Measurements from ENCODE around the gene TMEM178B. TPM values are rescaled to one million over a fixed set of nuclear protein-coding genes. Genes with fewer than 3 reads are reported as not detected.
"Not testable (repeated sequence)": the region's sequence is repeated elsewhere in the genome, so short reads cannot be mapped to it uniquely, and the experiment has no call there.

Gene TMEM178B
- total RNA-seq, 1 donor from 2014 or later, result 0.52 TPM

DNA sequence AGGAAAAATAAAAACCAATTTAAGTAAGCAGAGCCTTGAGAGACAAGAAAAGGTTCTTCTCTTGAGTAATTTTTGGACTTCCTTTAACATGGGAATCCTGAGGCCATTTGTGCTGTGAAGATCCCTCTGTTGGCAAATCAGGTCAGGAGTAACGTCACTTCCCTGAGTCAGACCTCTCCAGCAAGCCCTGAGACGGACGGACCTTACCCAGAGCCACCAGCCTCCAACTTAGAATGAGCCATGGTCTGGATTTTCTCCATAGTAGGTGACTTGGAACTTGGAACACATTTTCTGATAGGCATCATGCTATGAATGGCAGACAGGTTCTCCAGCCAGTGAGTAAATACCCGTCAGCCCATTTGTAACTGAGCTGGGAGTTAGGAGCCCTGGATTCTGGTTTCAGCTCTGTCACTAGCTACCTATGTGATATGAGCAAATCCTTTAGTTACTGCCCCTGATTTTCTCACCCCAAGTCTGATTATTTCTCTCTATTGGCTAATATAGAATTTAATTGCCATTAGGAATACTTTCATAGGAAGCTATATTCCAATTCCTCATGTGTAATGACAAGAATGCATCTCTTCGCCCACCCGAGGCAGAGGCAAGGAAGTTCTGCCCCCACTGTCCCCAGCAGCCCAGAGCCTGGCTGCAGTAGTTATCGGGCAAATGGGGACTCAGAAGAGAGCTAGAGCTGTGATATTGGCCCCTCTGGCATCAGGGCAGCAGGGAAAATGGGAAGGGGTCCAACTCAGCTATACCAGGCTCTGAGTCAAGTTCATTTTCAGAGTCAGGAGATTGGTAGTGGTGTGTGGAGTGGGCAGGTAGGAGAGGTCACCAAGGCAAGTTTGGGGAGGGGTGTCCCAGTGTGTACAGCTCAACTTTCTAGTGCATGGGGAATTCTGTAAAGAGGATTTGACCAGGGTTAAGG lies 323.6 kb downstream of the TMEM178B start:
- no peak overlapping the region for H3K4me3 ChIP-seq (ENCODE audit: low read length in 3 of 3)
- no peaks in the 10 kb centered on the region for H3K9me3 ChIP-seq (ENCODE audit: control insufficient read depth in 3 of 3, low read length in 3 of 3)
- peak overlapping the region in 1 of 3 donors; percentile 9 for H3K9ac ChIP-seq (ENCODE audit: low read depth in 1 of 3, low read length in 3 of 3)
- H3K4me1 ChIP-seq (ENCODE audit: control insufficient read depth in 3 of 3, insufficient read depth in 3 of 3, low read length in 3 of 3), result peaks cover 0 to 18% (median 6%) of the 10 kb centered on the region in 3 donors
- no peaks in the 10 kb centered on the region for H3K27me3 ChIP-seq (ENCODE audit: control insufficient read depth in 3 of 3, insufficient read depth in 3 of 3, low read length in 3 of 3)
- no peaks in the 10 kb centered on the region for H3K36me3 ChIP-seq (ENCODE audit: control insufficient read depth in 3 of 3, insufficient read depth in 3 of 3, low read length in 3 of 3)
- H3K27ac ChIP-seq (ENCODE audit: low read depth, low read length), result no peak overlapping the region

DNA sequence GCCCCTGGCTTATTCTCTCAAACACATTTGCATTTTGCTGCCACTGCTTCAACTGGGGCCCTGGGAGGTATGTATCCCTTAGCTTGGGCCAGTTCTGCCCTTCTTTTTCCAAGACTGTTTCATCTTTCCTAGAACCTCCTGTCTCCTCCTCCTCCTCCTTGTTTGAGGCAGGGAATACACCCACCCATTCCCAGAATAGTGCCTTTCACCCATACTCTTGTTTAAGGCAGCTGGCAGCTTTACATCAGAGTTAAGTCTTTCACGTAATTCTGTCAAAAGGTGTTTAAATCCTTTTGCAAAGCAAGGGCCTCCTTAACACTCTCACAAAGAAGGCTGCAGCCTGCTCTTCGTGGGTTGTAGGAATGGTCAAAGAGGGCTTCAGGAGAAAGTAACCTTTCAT lies 326.5 kb downstream of the TMEM178B start:
- Histone ChIP-seq H3K27me3 (ENCODE audit: control insufficient read depth in 3 of 3, insufficient read depth in 3 of 3, low read length in 3 of 3) (no peaks in the 10 kb centered on the region), H3K36me3 (ENCODE audit: control insufficient read depth in 3 of 3, insufficient read depth in 3 of 3, low read length in 3 of 3) (no peaks in the 10 kb centered on the region), H3K9me3 (ENCODE audit: control insufficient read depth in 3 of 3, low read length in 3 of 3) (no peaks in the 10 kb centered on the region), H3K4me3 (ENCODE audit: low read length in 3 of 3) (no peak overlapping the region), H3K4me1 (ENCODE audit: control insufficient read depth in 3 of 3, insufficient read depth in 3 of 3, low read length in 3 of 3) (peaks cover 0 to 18% (median 6%) of the 10 kb centered on the region in 3 donors), H3K9ac (ENCODE audit: low read depth in 1 of 3, low read length in 3 of 3) (no peak overlapping the region), H3K27ac (ENCODE audit: low read depth, low read length) (no peak overlapping the region)

DNA sequence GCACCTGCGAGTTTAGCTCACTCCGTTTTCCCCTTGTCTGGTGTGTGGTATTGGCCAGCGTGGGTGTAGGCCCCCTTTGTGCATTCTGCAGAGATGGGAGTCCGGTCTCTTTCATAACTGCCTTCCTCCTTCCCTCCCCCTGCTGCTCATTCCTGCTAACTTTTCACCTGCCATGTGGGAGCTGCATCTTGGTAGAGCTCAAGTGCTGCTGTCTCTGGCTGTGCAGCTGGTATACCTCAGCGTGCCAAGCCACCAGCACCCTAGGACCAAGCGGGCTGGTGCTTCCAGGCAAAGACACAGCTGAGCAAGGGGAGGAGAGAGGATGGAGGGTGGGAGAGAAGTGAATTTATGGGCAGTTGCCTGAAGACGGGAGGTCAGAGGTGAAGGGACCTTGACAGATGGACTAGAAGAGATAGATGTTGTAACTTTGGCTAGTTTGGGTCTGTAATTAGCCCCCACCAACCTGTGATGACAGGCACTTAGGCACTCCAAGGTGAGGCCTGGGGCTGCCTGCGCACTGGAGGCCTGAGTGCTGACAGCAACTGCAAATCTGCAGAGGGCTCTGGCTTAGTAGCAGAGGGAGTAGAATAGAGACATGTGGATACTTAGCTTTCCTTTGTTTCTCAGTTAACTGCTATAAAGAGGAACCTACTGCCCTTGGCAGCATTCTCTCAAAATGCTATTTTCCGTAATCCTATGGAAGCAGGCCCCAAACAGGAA lies 328.6 kb downstream of the TMEM178B start:
- Histone ChIP-seq H3K9me3 (ENCODE audit: control insufficient read depth in 3 of 3, low read length in 3 of 3) (no peaks in the 10 kb centered on the region), H3K27ac (ENCODE audit: low read depth, low read length) (no peak overlapping the region), H3K9ac (ENCODE audit: low read depth in 1 of 3, low read length in 3 of 3) (no peak overlapping the region), H3K4me3 (ENCODE audit: low read length in 3 of 3) (no peak overlapping the region), H3K27me3 (ENCODE audit: control insufficient read depth in 3 of 3, insufficient read depth in 3 of 3, low read length in 3 of 3) (no peaks in the 10 kb centered on the region), H3K4me1 (ENCODE audit: control insufficient read depth in 3 of 3, insufficient read depth in 3 of 3, low read length in 3 of 3) (peaks cover 0 to 23% (median 4%) of the 10 kb centered on the region in 3 donors), H3K36me3 (ENCODE audit: control insufficient read depth in 3 of 3, insufficient read depth in 3 of 3, low read length in 3 of 3) (no peaks in the 10 kb centered on the region)

DNA sequence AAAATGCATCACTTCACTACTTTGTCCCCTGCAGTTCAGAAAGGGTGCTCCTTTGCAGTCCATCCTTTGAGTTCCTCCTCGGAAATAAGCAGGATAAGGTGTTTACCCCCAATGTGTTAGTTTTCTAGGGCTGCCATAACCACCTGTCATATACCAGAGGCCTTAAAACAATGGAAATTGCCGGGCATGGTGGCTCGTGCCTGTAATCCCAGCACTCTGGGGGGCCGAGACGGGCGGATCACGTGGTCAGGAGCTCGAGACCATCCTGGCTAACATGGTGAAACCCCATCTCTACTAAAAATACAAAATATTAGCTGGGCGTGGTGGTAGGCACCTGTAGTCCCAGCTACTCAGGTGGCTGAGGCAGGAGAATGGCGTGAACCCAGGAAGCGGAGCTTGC lies 330.0 kb downstream of the TMEM178B start:
- not testable (repeated sequence) for H3K4me3 ChIP-seq (ENCODE audit: low read length in 3 of 3); H3K9ac ChIP-seq (ENCODE audit: low read depth in 1 of 3, low read length in 3 of 3); H3K36me3 ChIP-seq (ENCODE audit: control insufficient read depth in 3 of 3, insufficient read depth in 3 of 3, low read length in 3 of 3); H3K27ac ChIP-seq (ENCODE audit: low read depth, low read length); H3K27me3 ChIP-seq (ENCODE audit: control insufficient read depth in 3 of 3, insufficient read depth in 3 of 3, low read length in 3 of 3); H3K9me3 ChIP-seq (ENCODE audit: control insufficient read depth in 3 of 3, low read length in 3 of 3)
- H3K4me1 ChIP-seq (ENCODE audit: control insufficient read depth in 3 of 3, insufficient read depth in 3 of 3, low read length in 3 of 3), result peaks cover 0 to 10% (median 0%) of the 10 kb centered on the region in 3 donors

DNA sequence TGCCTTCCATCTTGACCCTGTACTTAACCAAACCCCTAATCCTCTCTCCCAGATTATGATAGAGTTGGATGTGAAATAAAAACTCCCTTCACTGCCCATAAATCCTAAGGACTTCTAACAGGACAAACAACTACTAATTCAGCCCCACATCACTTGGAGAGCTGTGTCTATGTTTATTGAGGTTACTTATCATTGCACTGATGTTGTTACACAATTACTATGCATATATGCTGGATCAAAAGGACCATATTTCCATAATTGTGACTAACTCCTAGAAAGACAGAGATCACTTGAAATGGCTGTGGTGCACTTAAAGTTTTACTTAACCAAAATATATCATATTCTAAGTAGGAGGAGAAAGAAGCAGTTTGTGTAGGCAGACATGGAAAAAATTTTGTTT lies 332.5 kb downstream of the TMEM178B start:
- Histone ChIP-seq H3K27ac (ENCODE audit: low read depth, low read length) (no peak overlapping the region), H3K9me3 (ENCODE audit: control insufficient read depth in 3 of 3, low read length in 3 of 3) (no peaks in the 10 kb centered on the region), H3K9ac (ENCODE audit: low read depth in 1 of 3, low read length in 3 of 3) (no peak overlapping the region), H3K36me3 (ENCODE audit: control insufficient read depth in 3 of 3, insufficient read depth in 3 of 3, low read length in 3 of 3) (no peaks in the 10 kb centered on the region), H3K27me3 (ENCODE audit: control insufficient read depth in 3 of 3, insufficient read depth in 3 of 3, low read length in 3 of 3) (no peaks in the 10 kb centered on the region), H3K4me3 (ENCODE audit: low read length in 3 of 3) (no peak overlapping the region), H3K4me1 (ENCODE audit: control insufficient read depth in 3 of 3, insufficient read depth in 3 of 3, low read length in 3 of 3) (peaks cover 0 to 8% (median 0%) of the 10 kb centered on the region in 3 donors)

DNA sequence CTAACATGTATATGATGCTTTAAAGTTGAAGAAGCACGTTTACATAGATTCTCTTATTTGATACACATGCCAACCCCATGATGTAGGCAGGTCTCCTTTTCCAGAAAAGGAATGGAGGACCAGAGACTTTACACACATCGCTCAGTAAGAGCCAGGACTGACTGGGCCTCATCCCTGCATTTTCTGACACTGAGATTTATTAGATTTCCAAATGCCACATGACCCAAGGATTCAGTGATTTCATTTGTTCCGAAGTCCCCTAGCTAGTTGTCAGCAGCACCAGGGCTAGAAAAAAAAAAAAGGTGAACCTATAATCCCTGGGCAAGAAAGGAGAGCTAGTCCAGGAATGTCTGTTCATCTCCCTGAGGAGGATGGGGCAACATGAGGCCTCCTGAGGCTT lies 334.0 kb downstream of the TMEM178B start:
- H3K9ac ChIP-seq (ENCODE audit: low read depth in 1 of 3, low read length in 3 of 3), result no peak overlapping the region
- no peaks in the 10 kb centered on the region for H3K36me3 ChIP-seq (ENCODE audit: control insufficient read depth in 3 of 3, insufficient read depth in 3 of 3, low read length in 3 of 3)
- no peak overlapping the region for H3K27ac ChIP-seq (ENCODE audit: low read depth, low read length)
- peaks cover 0 to 8% (median 0%) of the 10 kb centered on the region in 3 donors for H3K4me1 ChIP-seq (ENCODE audit: control insufficient read depth in 3 of 3, insufficient read depth in 3 of 3, low read length in 3 of 3)
- H3K27me3 ChIP-seq (ENCODE audit: control insufficient read depth in 3 of 3, insufficient read depth in 3 of 3, low read length in 3 of 3), result no peaks in the 10 kb centered on the region
- no peaks in the 10 kb centered on the region for H3K9me3 ChIP-seq (ENCODE audit: control insufficient read depth in 3 of 3, low read length in 3 of 3)
- H3K4me3 ChIP-seq (ENCODE audit: low read length in 3 of 3), result no peak overlapping the region

DNA sequence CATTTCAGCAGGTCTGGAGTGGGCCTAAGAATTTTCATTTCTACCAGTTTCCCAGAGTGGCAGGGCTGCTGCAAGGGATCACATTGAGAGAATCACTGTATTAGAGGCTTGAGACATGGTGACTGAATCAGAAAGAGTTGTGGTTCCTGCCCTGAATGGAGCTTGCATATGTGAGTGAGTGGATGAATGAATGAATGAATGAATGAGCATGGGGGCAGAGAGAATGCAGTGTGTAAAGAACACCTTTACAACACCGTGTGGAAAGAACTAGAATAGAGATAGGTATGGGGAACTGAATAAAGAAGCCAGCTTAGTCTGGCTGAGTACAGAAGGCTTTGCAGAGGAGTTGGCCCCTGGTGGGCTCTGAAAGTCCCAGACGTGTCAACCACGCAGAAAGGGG lies 334.6 kb downstream of the TMEM178B start:
- Histone ChIP-seq H3K27me3 (ENCODE audit: control insufficient read depth in 3 of 3, insufficient read depth in 3 of 3, low read length in 3 of 3) (no peaks in the 10 kb centered on the region), H3K9me3 (ENCODE audit: control insufficient read depth in 3 of 3, low read length in 3 of 3) (no peaks in the 10 kb centered on the region), H3K27ac (ENCODE audit: low read depth, low read length) (no peak overlapping the region), H3K4me1 (ENCODE audit: control insufficient read depth in 3 of 3, insufficient read depth in 3 of 3, low read length in 3 of 3) (peaks cover 0 to 8% (median 0%) of the 10 kb centered on the region in 3 donors), H3K4me3 (ENCODE audit: low read length in 3 of 3) (no peak overlapping the region), H3K36me3 (ENCODE audit: control insufficient read depth in 3 of 3, insufficient read depth in 3 of 3, low read length in 3 of 3) (no peaks in the 10 kb centered on the region), H3K9ac (ENCODE audit: low read depth in 1 of 3, low read length in 3 of 3) (no peak overlapping the region)

DNA sequence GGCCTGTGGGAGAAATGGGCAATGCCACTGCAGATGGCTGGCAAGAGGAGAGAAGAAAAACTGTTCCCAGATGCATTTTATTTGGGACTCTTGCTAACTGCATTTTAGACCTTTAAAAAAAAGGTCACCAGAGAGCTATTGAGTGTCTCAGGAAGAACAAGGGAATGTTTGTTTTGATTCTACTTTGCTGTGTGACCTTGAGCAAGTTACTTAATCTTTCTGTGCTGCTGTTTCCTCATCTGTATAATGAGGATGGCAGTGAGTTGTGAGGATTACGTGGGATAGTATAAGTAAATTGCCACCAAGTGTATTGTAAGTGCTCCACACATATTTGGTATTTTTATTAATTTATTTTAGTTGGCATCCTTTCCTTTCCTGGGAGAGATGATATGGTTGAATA lies 335.4 kb downstream of the TMEM178B start:
- H3K9me3 ChIP-seq (ENCODE audit: control insufficient read depth in 3 of 3, low read length in 3 of 3), result no peaks in the 10 kb centered on the region
- peaks cover 0 to 8% (median 0%) of the 10 kb centered on the region in 3 donors for H3K4me1 ChIP-seq (ENCODE audit: control insufficient read depth in 3 of 3, insufficient read depth in 3 of 3, low read length in 3 of 3)
- no peak overlapping the region for H3K27ac ChIP-seq (ENCODE audit: low read depth, low read length)
- H3K9ac ChIP-seq (ENCODE audit: low read depth in 1 of 3, low read length in 3 of 3), result no peak overlapping the region
- no peaks in the 10 kb centered on the region for H3K36me3 ChIP-seq (ENCODE audit: control insufficient read depth in 3 of 3, insufficient read depth in 3 of 3, low read length in 3 of 3)
- H3K27me3 ChIP-seq (ENCODE audit: control insufficient read depth in 3 of 3, insufficient read depth in 3 of 3, low read length in 3 of 3), result no peaks in the 10 kb centered on the region
- H3K4me3 ChIP-seq (ENCODE audit: low read length in 3 of 3), result no peak overlapping the region

DNA sequence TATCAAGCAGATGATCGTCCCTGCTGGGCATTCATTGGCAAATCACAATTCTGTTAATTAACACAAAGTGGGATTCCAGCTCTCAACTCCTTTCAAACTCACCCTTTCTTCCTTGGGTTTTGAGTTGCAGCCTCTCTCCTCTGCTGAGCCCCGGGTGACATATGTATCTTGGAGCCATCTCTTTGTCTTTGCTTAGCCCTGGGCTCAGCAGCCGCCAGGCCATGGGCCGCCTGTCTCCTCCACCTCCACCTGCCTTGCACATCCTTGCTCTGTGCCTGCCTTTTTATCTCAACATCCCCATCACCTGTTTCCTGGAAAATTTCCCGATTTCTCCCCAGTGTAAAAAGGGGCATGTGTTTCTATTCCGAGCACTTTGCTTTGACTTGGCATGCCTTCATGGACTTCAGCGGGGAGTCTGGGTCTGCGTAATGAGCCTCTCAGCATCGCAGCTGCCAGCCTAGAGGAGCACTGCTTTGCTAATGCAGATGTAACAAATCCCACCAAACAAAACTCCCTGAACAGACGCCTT lies 336.0 kb downstream of the TMEM178B start:
- peaks cover 0 to 8% (median 0%) of the 10 kb centered on the region in 3 donors for H3K4me1 ChIP-seq (ENCODE audit: control insufficient read depth in 3 of 3, insufficient read depth in 3 of 3, low read length in 3 of 3)

More for the DNA sequence above, 336.0 kb downstream of the TMEM178B start:
- no peak overlapping the region for H3K4me3 ChIP-seq (ENCODE audit: low read length in 3 of 3)
- no peak overlapping the region for H3K27ac ChIP-seq (ENCODE audit: low read depth, low read length)
- no peak overlapping the region for H3K9ac ChIP-seq (ENCODE audit: low read depth in 1 of 3, low read length in 3 of 3)
- no peaks in the 10 kb centered on the region for H3K9me3 ChIP-seq (ENCODE audit: control insufficient read depth in 3 of 3, low read length in 3 of 3)
- H3K27me3 ChIP-seq (ENCODE audit: control insufficient read depth in 3 of 3, insufficient read depth in 3 of 3, low read length in 3 of 3), result no peaks in the 10 kb centered on the region
- no peaks in the 10 kb centered on the region for H3K36me3 ChIP-seq (ENCODE audit: control insufficient read depth in 3 of 3, insufficient read depth in 3 of 3, low read length in 3 of 3)
